Gastroesophageal sphincter (tissue), 3 donors: Measurements from ENCODE around the gene DAPK1.

Source experiments
- POLR2A ChIP-seq, 2 donors: fragments of 450-650 bp; IDR thresholded peaks; one replicate each; pipeline ENCODE4 v1.6.1; 2017; ENCODE audit warnings: antibody characterized with exemption in 2 of 2, mild to moderate bottlenecking in 2 of 2, moderate library complexity in 1 of 2
- POLR2AphosphoS5 ChIP-seq: sonication (generic); formaldehyde crosslinking; IDR thresholded peaks from one replicate; pipeline ENCODE4 v1.6.1; 2017; ENCODE audit warnings: antibody characterized with exemption
- TF ChIP-seq, protein P1 (sequence below), 4 experiments: fragments of 200-600 bp in 2 of 4; fragments of 450-650 bp in 2 of 4; sonication (generic) in 1 of 4; IDR thresholded peaks; one replicate each; pipeline ENCODE4 v1.5.1; 2017 to 2019; ENCODE audit warnings: antibody characterized with exemption in 4 of 4, mild to moderate bottlenecking in 2 of 4, moderate library complexity in 2 of 4

DNA sequence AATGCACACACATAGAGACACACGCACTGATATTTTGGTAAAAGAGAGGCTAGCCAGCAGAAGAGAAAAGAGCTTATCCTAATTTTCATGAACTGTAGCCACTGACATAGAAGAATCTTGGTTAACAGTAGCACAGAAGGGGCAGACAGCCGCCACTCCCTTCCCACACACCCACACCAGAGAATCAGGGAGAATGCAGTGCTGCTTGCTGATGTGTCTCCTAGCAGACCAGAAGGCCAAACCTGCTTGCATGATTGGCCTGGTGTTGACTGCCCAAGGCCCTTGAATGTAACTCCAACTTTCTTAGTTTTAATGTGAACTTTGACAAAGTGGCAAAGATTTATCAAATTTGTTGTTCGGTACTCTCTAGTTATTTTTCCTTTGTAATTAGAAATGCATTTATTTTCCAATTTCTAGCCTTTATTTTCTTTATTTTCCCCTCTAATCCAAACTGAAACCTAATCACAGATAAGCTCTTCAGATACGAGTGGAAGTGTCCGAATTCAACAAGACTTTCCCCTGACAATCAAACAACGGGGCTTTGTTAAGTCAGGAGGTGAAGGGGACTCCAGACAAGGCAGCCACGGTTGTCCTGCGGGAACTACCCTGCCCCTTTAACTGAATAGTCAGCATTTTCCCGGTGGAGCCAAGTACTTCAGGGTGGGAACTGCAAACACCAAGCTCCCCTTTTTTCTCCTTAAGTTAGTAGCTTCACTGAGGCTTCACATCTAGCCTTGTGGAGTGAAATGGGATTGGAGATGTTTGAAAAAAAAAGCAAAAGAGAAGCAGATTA lies 146.3 kb downstream of the DAPK1 start:
- TF ChIP-seq, protein P1, sequence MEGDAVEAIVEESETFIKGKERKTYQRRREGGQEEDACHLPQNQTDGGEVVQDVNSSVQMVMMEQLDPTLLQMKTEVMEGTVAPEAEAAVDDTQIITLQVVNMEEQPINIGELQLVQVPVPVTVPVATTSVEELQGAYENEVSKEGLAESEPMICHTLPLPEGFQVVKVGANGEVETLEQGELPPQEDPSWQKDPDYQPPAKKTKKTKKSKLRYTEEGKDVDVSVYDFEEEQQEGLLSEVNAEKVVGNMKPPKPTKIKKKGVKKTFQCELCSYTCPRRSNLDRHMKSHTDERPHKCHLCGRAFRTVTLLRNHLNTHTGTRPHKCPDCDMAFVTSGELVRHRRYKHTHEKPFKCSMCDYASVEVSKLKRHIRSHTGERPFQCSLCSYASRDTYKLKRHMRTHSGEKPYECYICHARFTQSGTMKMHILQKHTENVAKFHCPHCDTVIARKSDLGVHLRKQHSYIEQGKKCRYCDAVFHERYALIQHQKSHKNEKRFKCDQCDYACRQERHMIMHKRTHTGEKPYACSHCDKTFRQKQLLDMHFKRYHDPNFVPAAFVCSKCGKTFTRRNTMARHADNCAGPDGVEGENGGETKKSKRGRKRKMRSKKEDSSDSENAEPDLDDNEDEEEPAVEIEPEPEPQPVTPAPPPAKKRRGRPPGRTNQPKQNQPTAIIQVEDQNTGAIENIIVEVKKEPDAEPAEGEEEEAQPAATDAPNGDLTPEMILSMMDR (IDR thresholded peaks at IDR 0.05) = no peak
- no peak for TF ChIP-seq POLR2A (IDR thresholded peaks at IDR 0.05)
- TF ChIP-seq POLR2AphosphoS5 = no peak
